Chondrocyte (in vitro differentiated cells): ENCODE data around the gene ZKSCAN5. TPM values are rescaled to one million over a fixed set of nuclear protein-coding genes. Genes with fewer than 3 reads are reported as not detected.

Experiments
- DNase-seq: peaks from one replicate; pipeline ENCODE4 v3.0.0; 2021; ENCODE audit warnings: mixed read lengths, low spot score
- H3K27ac Mint-ChIP-seq: one replicate; pipeline ENCODE4 v1.8.0; 2021; ENCODE audit warnings: mild to moderate bottlenecking, moderate library complexity, mixed read lengths; ENCODE audit not compliant: unreplicated experiment
- H3K27me3 Mint-ChIP-seq: 2 replicates; pipeline ENCODE4 v1.8.0; 2021; ENCODE audit warnings: low read depth, mixed read lengths
- H3K36me3 Mint-ChIP-seq: 2 replicates; pipeline ENCODE4 v1.8.0; 2021; ENCODE audit warnings: low read depth, mixed read lengths
- H3K4me1 Mint-ChIP-seq: 2 replicates; pipeline ENCODE4 v1.8.0; 2021; ENCODE audit warnings: low read depth, mild to moderate bottlenecking, mixed read lengths
- H3K4me3 Mint-ChIP-seq: one replicate; pipeline ENCODE4 v1.8.0; 2021; ENCODE audit warnings: mild to moderate bottlenecking, moderate library complexity, mixed read lengths; ENCODE audit not compliant: unreplicated experiment
- H3K9me3 Mint-ChIP-seq: 2 replicates; pipeline ENCODE4 v1.8.0; 2021; ENCODE audit warnings: low read depth, mixed read lengths
- CTCF ChIP-seq: fragments of 200-600 bp; sonication (generic); IDR thresholded peaks from 2 replicates; pipeline ENCODE4 v1.5.0; 2021; ENCODE audit warnings: antibody characterized with exemption, mild to moderate bottlenecking, moderate library complexity
- total RNA-seq: library from RNA; stranded (reverse); gene quantifications from 3 replicates; pipeline ENCODE4 v1.2.1, GENCODE V29; 2021

The ZKSCAN5 gene
- total RNA-seq, 1 donor from 2014 or later, result 12.4 TPM

- Mint-ChIP-seq H3K4me1 (no peaks in the 10 kb centered on the region), H3K36me3 (peaks cover 14% of the 10 kb centered on the region), H3K27me3 (no peaks in the 10 kb centered on the region), H3K9me3 (no peaks in the 10 kb centered on the region), H3K4me3 (no peak overlapping the region), H3K27ac (no peak overlapping the region)
- DNase-seq, result no peak
- TF ChIP-seq CTCF, result no peak
Measured at GRCh38 chr7:99485094-99485493, 19.4 kb upstream of the ZKSCAN5 start.

GRCh38 chr7:99489235-99489634, 15.2 kb upstream of the ZKSCAN5 start:
- peaks cover 11% of the 10 kb centered on the region for H3K9me3 Mint-ChIP-seq
- peaks cover 29% of the 10 kb centered on the region for H3K36me3 Mint-ChIP-seq

GRCh38 chr7:99490878-99491277, 13.6 kb upstream of the ZKSCAN5 start:
- Mint-ChIP-seq H3K27ac (no peak overlapping the region), H3K9me3 (peaks cover 13% of the 10 kb centered on the region), H3K27me3 (no peaks in the 10 kb centered on the region), H3K36me3 (peaks cover 27% of the 10 kb centered on the region), H3K4me3 (no peak overlapping the region), H3K4me1 (no peaks in the 10 kb centered on the region)
- TF ChIP-seq CTCF, result no peak
- DNase-seq, result no peak

More at GRCh38 chr7:99489235-99489634, 15.2 kb upstream of the ZKSCAN5 start:
- no peak for DNase-seq
- no peak overlapping the region for H3K4me3 Mint-ChIP-seq
- no peak for TF ChIP-seq CTCF
- no peaks in the 10 kb centered on the region for H3K27me3 Mint-ChIP-seq
- no peaks in the 10 kb centered on the region for H3K4me1 Mint-ChIP-seq
- H3K27ac Mint-ChIP-seq, result no peak overlapping the region

GRCh38 chr7:99493823-99494222, 10.6 kb upstream of the ZKSCAN5 start:
- H3K4me1 Mint-ChIP-seq, result peaks cover 14% of the 10 kb centered on the region
- no peak for TF ChIP-seq CTCF
- H3K27ac Mint-ChIP-seq, result no peak overlapping the region
- no peaks in the 10 kb centered on the region for H3K27me3 Mint-ChIP-seq
- peaks cover 34% of the 10 kb centered on the region for H3K36me3 Mint-ChIP-seq
- peaks cover 13% of the 10 kb centered on the region for H3K9me3 Mint-ChIP-seq
- DNase-seq, result no peak
- no peak overlapping the region for H3K4me3 Mint-ChIP-seq

- DNase-seq, result no peak
- H3K27me3 Mint-ChIP-seq, result no peaks in the 10 kb centered on the region
- peaks cover 11% of the 10 kb centered on the region for H3K9me3 Mint-ChIP-seq
- no peak for TF ChIP-seq CTCF
- peak overlapping the region; percentile 94 for H3K4me3 Mint-ChIP-seq
- H3K4me1 Mint-ChIP-seq, result peaks cover 28% of the 10 kb centered on the region
- H3K27ac Mint-ChIP-seq, result peak overlapping the region; percentile 63
- H3K36me3 Mint-ChIP-seq, result peaks cover 25% of the 10 kb centered on the region
Measured at GRCh38 chr7:99497766-99498545, 6.5 kb upstream of the ZKSCAN5 start.
